G401.6 (cell line): ENCODE data around the gene CALCB.
"Not testable (repeated sequence)": the region's sequence is repeated elsewhere in the genome, so short reads cannot be mapped to it uniquely, and the experiment has no call there.

Experiments used
- FAIRE-seq: peaks from 2 replicates; lab custom pipeline; 2012; peaks lifted over from hg19 to GRCh38; lab: Jason Lieb, UNC

CALCB gene, protein sequence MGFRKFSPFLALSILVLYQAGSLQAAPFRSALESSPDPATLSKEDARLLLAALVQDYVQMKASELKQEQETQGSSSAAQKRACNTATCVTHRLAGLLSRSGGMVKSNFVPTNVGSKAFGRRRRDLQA

GRCh38 chr11:15073361-15074205, at the start of gene CALCB:
Gene CALCB (plus strand): TSS chr11:15073593. CDS start chr11:15074719, 1,126 bp downstream.
- FAIRE-seq: no peak

GRCh38 chr11:15027011-15027410, 46.4 kb upstream of the CALCB start:
- no peak for FAIRE-seq

DNA sequence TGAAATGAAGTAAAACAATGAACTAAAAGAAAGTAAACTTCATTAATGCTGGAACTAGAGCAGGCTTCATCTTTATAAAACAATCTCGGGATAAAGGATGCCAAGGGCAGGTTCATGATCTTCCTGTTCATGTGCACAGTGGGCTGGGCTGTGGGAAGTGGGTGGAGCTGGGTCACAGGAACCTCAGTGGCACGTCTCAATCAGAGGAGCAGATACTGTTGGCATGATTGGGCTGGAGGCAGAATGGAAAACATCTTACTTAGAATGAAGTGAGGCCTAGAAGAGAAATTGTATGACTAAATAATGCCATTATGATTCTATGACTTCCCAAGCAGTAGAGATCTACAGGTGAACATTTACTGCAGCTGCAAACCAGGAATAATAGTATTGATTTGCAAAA, 45.4 kb upstream of the CALCB start:
- FAIRE-seq: no peak

DNA sequence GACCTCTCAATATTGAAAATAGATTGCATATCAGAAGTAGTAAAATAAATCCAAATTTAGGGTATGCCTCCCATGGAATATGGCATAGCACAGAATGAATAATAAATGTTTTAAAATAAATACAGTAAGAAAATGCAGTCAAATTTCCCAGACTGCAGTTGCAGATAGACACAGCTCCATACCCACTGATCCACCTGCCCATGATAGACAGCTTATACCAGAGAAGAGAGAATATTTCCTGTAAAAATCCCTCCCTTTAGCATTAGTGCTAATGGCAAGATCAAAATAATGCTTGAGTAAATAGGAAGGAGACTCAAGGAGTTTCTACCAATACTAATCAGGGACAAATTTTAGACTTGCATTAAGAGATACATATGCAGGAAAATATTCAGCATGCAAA, 45.0 kb upstream of the CALCB start:
- FAIRE-seq: no peak

DNA sequence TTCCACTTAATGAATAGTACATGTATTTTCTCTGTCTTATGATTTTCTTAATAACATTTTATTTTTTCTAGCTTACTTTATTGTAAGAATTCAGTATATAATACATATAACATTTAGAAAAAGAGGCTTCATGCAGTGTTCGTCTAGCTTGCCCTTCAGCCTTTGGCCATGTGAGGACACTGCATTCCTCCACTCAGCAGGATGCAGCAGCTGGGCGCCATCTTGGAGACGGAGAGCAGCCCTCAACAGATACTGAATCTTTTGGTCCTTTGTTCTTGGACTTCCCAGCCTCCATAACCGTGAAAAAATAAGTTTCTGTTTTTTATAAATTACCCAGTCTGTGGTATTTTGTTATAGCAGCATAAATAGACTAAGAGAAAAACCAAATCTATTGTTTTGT, 41.4 kb upstream of the CALCB start:
- not testable (repeated sequence) for FAIRE-seq

- no peak for FAIRE-seq
These were observed 38.6 kb upstream of the CALCB start for GRCh38 chr11:15034687-15035267.

- no peak for FAIRE-seq
These were observed 38.1 kb upstream of the CALCB start for GRCh38 chr11:15035283-15035682.

- no peak for FAIRE-seq
These were observed 34.4 kb upstream of the CALCB start for GRCh38 chr11:15038963-15039362.

DNA sequence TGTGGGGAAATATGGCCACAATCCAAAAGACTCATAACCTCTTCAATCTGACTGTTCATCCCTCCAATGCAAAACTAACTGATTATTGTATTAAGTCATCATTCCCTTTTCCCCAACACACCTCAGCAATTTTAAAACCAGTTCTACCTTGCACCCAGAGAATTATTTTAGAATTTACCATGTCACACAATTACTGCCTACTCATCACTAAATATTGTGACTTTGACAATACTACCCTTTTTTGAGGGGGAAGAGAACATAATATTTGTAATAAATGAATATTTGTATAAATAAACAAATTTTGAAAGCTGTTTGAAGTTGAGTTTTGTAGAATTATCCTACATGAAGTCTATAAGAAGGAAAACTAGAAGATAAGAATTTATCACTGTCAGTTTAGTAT, 28.2 kb upstream of the CALCB start:
- FAIRE-seq: no peak

DNA sequence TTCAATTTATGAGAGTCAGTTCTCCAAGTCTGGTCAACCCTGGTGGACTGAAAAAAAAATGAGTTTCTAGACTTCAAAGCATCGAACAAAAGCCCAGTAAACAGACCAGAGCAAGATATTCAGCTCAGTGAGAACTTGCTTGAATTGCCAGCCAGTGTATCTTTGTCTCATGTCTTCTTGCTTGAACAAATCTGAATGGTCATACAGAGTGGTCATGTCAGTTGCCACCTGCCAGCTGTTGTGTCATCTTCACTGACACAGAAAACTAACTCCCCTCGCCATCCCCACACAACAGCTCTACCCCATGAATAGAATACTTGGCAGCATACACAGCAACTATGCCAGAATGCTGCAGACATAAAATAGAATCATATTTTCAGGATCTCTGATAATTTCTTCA, 27.5 kb upstream of the CALCB start:
- no peak for FAIRE-seq

DNA sequence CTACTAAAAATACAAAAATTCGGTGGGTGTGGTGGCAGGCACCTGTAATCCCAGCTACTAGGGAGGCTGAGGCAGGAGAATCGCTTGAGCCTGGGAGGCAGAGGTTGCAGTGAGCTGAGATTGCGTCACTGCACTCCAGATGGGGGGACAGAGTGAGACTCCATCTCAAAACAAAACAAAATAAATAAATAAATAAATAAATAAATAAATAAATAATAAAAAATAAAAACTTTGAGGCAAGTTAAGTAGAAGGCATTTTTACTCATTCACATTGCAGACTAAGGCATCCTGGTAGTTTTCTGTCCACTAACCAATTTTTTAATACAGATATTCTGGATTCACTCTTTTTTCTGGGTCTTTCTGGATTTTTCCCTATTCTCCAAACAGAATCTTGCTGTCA, 26.7 kb upstream of the CALCB start:
- FAIRE-seq: not testable (repeated sequence)

DNA sequence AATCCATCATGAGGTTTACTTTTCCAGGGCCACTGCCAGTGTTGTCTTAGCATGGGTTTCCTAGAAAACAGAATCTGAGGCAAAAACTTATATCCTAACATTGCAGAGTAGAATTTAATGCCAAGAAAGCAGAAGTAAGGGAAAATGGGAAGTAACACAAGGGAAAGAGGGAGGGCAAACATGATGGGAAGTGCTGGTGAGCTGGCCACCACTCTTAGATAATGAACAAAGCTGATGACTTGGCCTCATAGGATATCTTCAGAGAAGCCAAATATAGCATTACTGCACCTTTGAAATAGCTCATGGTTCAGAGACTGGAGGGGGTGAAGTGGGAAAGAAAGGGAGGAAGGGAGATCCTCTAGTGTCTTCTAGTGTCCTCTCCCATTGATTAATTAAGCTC, 24.8 kb upstream of the CALCB start:
- no peak for FAIRE-seq

DNA sequence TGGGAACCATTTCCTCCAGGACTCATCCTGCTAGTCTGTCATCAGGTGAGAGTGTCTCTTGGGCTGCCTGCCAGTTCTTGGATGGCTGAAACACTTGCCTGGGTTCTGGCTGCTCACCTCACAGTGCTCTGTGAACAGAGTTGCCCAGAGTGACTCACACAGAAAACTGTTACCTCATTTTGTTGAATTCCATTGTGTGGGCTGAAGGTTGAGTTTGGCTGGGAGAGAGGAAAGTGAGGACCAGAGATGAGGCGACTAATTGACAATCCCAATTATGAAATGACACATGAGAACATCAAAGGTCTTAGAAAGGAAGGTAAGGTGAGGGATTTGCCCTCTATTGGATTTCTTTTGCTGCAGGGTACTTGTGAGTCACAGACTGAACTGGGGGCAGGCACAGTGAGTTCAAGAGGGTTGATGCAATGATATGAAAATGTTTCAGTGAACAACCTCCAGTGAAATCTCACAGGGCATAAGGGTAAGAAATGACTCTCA, 20.2 kb upstream of the CALCB start:
- FAIRE-seq: no peak

DNA sequence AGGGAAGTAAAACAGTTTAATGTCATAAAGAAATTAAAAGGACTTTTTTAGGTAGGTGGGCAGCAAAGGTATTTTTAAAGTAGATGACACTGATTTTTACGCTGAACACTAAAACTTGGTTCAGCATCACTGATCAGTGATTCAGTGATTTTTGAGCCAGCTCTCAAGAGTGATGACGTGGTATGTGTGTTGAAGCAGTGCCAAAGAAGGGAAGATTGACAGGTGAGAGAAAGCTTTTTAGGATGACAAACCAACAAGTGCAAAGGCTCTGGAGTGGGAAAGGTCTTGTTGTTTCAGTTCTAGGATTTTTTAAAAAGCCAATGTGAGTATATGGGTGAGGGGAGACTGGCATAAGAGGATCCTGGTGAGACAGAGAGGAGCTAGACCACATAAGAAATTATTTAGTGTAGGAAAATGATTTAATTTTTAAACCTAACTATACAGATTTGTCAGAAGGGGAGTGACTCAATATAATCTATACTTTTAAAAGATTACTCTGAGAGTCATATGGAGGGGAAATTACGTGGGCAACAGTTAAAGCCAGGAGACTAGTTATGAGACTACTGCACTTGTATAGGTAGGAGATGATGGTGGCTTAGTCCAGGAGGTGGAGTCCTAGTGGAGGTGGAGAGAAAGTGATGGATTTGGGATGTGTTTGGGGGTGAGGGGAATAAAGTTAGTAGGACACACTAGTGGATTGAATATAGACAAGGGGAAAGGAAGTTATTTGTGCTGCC, 17.6 kb upstream of the CALCB start:
- no peak for FAIRE-seq

DNA sequence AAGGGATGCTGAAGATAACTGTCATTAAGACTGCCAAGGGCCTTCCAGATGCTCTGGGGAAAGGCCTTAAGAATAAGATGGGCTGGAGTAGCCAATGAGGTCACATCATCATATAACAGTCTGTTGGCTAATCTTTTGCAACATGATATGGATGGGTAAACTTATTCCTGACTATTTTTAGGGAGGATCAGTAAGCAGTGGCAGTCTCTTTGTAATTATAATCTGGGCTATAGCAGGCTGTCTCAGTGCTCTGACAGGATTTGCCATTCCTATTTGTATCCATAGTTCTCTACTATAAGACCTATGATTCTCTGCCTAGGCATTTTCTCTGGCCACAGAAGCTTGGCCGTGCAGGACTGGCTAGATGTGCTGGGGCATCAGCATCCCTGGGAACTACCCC, 16.1 kb upstream of the CALCB start:
- FAIRE-seq: no peak

DNA sequence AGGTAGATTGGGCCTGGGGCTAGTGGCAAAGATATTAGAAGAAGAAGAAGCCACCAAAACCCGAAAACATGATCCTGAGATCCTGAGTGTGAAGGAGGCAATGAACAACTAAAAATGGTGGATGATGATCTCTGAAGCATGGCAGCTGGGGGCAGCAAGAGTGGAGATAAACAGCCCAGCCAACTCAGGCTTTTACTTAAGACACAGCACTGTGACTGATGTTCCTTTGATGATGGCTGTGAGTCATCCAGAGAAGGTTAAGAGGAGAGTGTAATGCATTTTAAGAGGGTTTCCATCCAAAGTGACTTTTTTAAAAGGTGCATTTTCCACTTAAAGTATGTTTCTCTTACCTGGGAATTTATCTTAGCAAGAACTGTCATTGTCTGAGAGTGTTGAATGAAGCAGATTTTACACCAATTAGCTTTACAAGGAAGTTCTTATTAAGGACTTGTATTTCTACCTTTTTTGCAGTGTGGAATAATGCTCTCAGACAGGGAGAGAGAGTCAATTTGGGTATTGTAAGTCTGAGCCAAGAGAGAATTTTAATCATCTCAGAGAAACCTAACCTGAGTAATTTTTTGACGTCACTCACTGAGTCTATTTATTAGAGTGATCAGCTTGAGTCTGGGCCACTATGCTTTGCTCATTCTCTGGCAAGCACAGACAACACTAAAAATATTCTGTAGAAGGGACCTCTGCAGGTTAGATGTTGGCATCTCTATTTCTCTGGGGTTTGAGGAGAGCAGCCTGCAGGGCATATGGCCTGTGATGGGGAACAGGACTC, 14.1 kb upstream of the CALCB start:
- no peak for FAIRE-seq

GRCh38 chr11:15062599-15062998, 10.8 kb upstream of the CALCB start:
- no peak for FAIRE-seq

DNA sequence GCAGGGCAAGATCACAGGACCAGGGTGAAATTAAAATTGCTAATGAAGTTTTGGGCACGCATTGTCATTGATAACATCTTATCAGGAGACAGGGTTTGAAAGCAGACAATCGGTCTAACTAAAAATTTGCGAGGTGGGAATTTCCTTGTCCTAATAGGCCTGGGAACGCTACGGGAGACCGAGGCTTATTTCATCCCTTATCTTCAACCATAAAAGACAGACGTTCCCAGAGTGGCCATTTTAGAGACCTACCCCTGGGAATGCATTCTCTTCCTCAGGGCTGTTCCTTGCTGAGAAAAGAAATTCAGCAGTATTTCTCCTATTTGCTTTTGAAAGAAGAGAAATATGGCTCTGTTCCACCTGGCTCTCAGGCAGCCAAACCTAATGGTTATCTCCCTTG, 3.6 kb upstream of the CALCB start:
- FAIRE-seq: not testable (repeated sequence)

DNA sequence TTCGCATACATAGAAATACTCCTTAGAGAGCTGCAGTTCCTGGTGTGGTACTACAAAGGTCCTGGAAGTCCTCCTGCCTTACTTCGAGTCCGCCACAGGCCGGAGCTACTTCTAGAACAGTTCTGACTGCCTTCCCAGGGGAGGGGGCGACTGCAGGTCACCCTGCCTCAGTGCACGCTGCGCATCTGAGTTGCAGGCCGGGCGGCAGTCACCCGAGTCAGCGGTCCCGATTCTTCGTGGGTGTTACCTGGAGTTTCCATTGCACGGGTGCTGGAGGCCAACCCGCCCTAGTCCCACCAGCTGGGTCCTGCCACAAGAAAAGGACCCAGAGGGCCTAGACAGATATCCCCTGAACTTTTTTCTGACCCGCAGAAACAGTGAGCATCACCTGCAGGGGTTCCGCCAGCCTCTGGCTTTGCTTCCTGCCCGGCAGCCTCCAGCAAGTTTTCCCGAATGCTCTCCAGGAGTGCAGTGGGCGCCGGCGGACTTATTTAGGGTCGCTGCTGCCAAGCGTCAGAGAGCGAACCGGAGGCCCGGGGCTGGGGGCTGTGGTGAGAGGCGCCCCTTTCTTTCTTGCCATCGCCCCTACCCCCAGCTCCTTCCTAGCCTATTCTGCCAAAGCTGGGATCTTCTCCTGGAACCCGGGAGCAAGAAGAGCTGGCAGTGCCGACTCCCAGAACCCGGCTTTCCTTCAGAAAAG, 1.7 kb upstream of the CALCB start:
- FAIRE-seq: no peak

GRCh38 chr11:15072551-15073143, 746 bp upstream of the CALCB start:
- no peak for FAIRE-seq
